Fibroblast of lung (primary cell): ENCODE measurements around the gene HSPG2. TPM values are rescaled to one million over a fixed set of nuclear protein-coding genes. Genes with fewer than 3 reads are reported as not detected.

Experiments used
- DNase-seq, 2 donors: peaks; one replicate each; pipeline versions ENCODE4 v3.0.0 to v3.0.0-alpha.2; 2010; ENCODE audit warnings: low read depth in 2 of 2
- H2AFZ ChIP-seq: 2 replicates; pipeline ENCODE4 v1.5.1; 2012; ENCODE audit warnings: low read length, control low read depth, inconsistent platforms
- H3K27ac ChIP-seq: 2 replicates; pipeline ENCODE4 v1.5.1; 2011; ENCODE audit warnings: low read length, control low read depth; ENCODE audit not compliant: insufficient read depth
- H3K27me3 ChIP-seq: 2 replicates; pipeline ENCODE4 v1.5.1; 2011; ENCODE audit warnings: mild to moderate bottlenecking, low read length; ENCODE audit not compliant: control insufficient read depth, insufficient read depth
- H3K36me3 ChIP-seq: 2 replicates; pipeline ENCODE4 v1.5.1; 2011; ENCODE audit warnings: low read length; ENCODE audit not compliant: control insufficient read depth, insufficient read depth
- H3K4me1 ChIP-seq: 2 replicates; pipeline ENCODE4 v1.5.1; 2011; ENCODE audit warnings: low read length; ENCODE audit not compliant: control insufficient read depth, insufficient read depth; ENCODE audit errors: extremely low read depth
- H3K4me2 ChIP-seq: 2 replicates; pipeline ENCODE4 v1.5.1; 2011; ENCODE audit warnings: low read length, control low read depth; ENCODE audit not compliant: insufficient read depth; ENCODE audit errors: extremely low read depth
- H3K4me3 ChIP-seq, 4 experiments: fragments of 200-600 bp in 1 of 4; sonication (generic) in 1 of 4; replicated peaks in 1 of 4; 2 replicates each; pipeline ENCODE4 v1.5.1; 2011 to 2016; ENCODE audit warnings: low read length in 4 of 4, low read depth in 3 of 4, mild to moderate bottlenecking in 3 of 4, control low read depth in 2 of 4, inconsistent platforms in 1 of 4, mixed read lengths in 1 of 4; ENCODE audit not compliant: insufficient read depth in 1 of 4; ENCODE audit errors: control extremely low read depth in 1 of 4
- H3K79me2 ChIP-seq: 2 replicates; pipeline ENCODE4 v1.5.1; 2012; ENCODE audit warnings: mild to moderate bottlenecking, low read length, inconsistent platforms; ENCODE audit not compliant: control insufficient read depth, insufficient read depth
- H3K9ac ChIP-seq: 2 replicates; pipeline ENCODE4 v1.5.1; 2011; ENCODE audit warnings: mild to moderate bottlenecking, low read length, control low read depth; ENCODE audit not compliant: insufficient read depth
- H3K9me3 ChIP-seq: 2 replicates; pipeline ENCODE4 v1.5.1; 2012; ENCODE audit warnings: low read depth, low read length; ENCODE audit not compliant: control insufficient read depth, insufficient read depth
- H4K20me1 ChIP-seq: 2 replicates; pipeline ENCODE4 v1.5.1; 2011; ENCODE audit warnings: low read length; ENCODE audit not compliant: control insufficient read depth, insufficient read depth; ENCODE audit errors: extremely low read depth
- CTCF ChIP-seq, 2 donors: IDR thresholded peaks in 1 of 2; conservative IDR thresholded peaks in 1 of 2; 1 replicate in 1 of 2; 2 replicates in 1 of 2; pipeline ENCODE4 v1.5.1; 2011 to 2012; ENCODE audit warnings: low read length in 2 of 2, control low read depth in 1 of 2, inconsistent platforms in 1 of 2, low read depth in 1 of 2, mild to moderate bottlenecking in 1 of 2
- EZH2 ChIP-seq: IDR thresholded peaks from 2 replicates; pipeline ENCODE4 v1.5.1; 2012; ENCODE audit warnings: low read length, control low read depth, mild to moderate bottlenecking; ENCODE audit errors: missing control alignments
- polyA plus RNA-seq, 2 donors: library from polyadenylated mRNA; depleted of rRNA in 1 of 2; stranded (reverse) in 1 of 2; unstranded in 1 of 2; fragments of >200 nt; gene quantifications; 2 replicates each; pipeline ENCODE4 v1.2.1, GENCODE V29; 2011 to 2012; ENCODE audit warnings: missing spikeins in 1 of 2
- total RNA-seq: library from RNA; depleted of rRNA; stranded (reverse); fragments of >200 nt; gene quantifications from 2 replicates; pipeline ENCODE4 v1.2.1, GENCODE V29; 2014

The HSPG2 gene
- total and polyA plus RNA-seq, 2 donors (not counting 1 experiment from before 2014, with no cell fraction given): 40.7 to 88.4 TPM

- H4K20me1 ChIP-seq: no peaks in the 10 kb centered on the region
- peaks cover 44% of the 10 kb centered on the region for H3K36me3 ChIP-seq
- no peak overlapping the region for H3K4me2 ChIP-seq
- H3K79me2 ChIP-seq: no peaks in the 10 kb centered on the region
- H3K4me3 ChIP-seq: no peak overlapping the region
- no peak overlapping the region for H3K9ac ChIP-seq
- no peak for DNase-seq
- H3K27me3 ChIP-seq: no peaks in the 10 kb centered on the region
- H3K4me1 ChIP-seq: peaks cover 14% of the 10 kb centered on the region
- no peaks in the 10 kb centered on the region for H3K9me3 ChIP-seq
- H3K27ac ChIP-seq: no peak overlapping the region
- no peak overlapping the region for H2AFZ ChIP-seq
- TF ChIP-seq EZH2: no peak
- TF ChIP-seq CTCF (conservative IDR thresholded peaks at IDR 0.05 in 1 of 2, IDR thresholded peaks at IDR 0.05 in 1 of 2; ENCODE audit: low read depth in 1 of 2, low read length in 2 of 2): no peak
Measured at GRCh38 chr1:21859669-21860179, 77.4 kb downstream of the HSPG2 start.

GRCh38 chr1:21857840-21858670 lies 79.1 kb downstream of the HSPG2 start:
- H4K20me1 ChIP-seq: no peaks in the 10 kb centered on the region
- no peak for DNase-seq

More at GRCh38 chr1:21857840-21858670, 79.1 kb downstream of the HSPG2 start:
- Histone ChIP-seq H3K9me3 (no peaks in the 10 kb centered on the region), H3K9ac (no peak overlapping the region), H3K27me3 (no peaks in the 10 kb centered on the region), H3K36me3 (peaks cover 45% of the 10 kb centered on the region), H2AFZ (no peak overlapping the region), H3K79me2 (no peaks in the 10 kb centered on the region), H3K27ac (peak overlapping the region; percentile 15), H3K4me2 (no peak overlapping the region), H3K4me3 (no peak overlapping the region), H3K4me1 (peaks cover 14% of the 10 kb centered on the region)
- TF ChIP-seq EZH2: no peak
- no peak for TF ChIP-seq CTCF (conservative IDR thresholded peaks at IDR 0.05 in 1 of 2, IDR thresholded peaks at IDR 0.05 in 1 of 2; ENCODE audit: low read depth in 1 of 2, low read length in 2 of 2)
